Activated CD4-positive, alpha-beta T cell treated with anti-CD3 and anti-CD28 coated beads, Interleukin-2, amount 50 U/mL, for 4 hours (primary cell): ENCODE results near the gene SRRM4.

ENCODE experiments used
- DNase-seq, 2 experiments: peaks; one replicate each; pipeline ENCODE4 v3.0.0-alpha.2; 2020

Gene SRRM4

GRCh38 chr12:119206348-119207062 is 225.2 kb downstream of the SRRM4 start:
- DNase-seq, result no peak

GRCh38 chr12:119207063-119207560 is 225.8 kb downstream of the SRRM4 start:
- no peak for DNase-seq

GRCh38 chr12:119208626-119209061 is 227.3 kb downstream of the SRRM4 start:
- DNase-seq, result no peak

- no peak for DNase-seq
Measured at GRCh38 chr12:119211884-119212283, 230.5 kb downstream of the SRRM4 start.
